Right ventricle myocardium superior (tissue), 1 donor: ENCODE measurements around the gene PIEZO2. TPM values are rescaled to one million over a fixed set of nuclear protein-coding genes. Genes with fewer than 3 reads are reported as not detected.
"Not testable (repeated sequence)": the region's sequence is repeated elsewhere in the genome, so short reads cannot be mapped to it uniquely, and the experiment has no call there.

ENCODE experiments used
- ATAC-seq: fragments of 200-7000 bp; cut with Tn5 transposase; one replicate; pipeline ENCODE4 v1.9.1; 2020; ENCODE audit warnings: mild to moderate bottlenecking; ENCODE audit not compliant: poor library complexity
- DNase-seq: peaks from one replicate; pipeline ENCODE4 v3.0.0-alpha.2; 2020
- intact Hi-C: fragments of 100-400 bp; cut with DNase I; formaldehyde crosslinking; loops from one replicate; pipeline ENCODE4 v1.11.2; 2022
- total RNA-seq: library from RNA; stranded (reverse); fragmentation: NEBNext Ultra II Directional; extraction: Animal tissue kit (Norgen Biotek cat#: 25700); gene quantifications from one replicate; pipeline ENCODE4 v1.2.1, GENCODE V29; 2021
- donor health status: DM: no; HTN: yes; CAD: no; lungs with severe emphysema.

Gene PIEZO2
- total RNA-seq, 1 donor from 2014 or later, result 0.32 TPM

DNA sequence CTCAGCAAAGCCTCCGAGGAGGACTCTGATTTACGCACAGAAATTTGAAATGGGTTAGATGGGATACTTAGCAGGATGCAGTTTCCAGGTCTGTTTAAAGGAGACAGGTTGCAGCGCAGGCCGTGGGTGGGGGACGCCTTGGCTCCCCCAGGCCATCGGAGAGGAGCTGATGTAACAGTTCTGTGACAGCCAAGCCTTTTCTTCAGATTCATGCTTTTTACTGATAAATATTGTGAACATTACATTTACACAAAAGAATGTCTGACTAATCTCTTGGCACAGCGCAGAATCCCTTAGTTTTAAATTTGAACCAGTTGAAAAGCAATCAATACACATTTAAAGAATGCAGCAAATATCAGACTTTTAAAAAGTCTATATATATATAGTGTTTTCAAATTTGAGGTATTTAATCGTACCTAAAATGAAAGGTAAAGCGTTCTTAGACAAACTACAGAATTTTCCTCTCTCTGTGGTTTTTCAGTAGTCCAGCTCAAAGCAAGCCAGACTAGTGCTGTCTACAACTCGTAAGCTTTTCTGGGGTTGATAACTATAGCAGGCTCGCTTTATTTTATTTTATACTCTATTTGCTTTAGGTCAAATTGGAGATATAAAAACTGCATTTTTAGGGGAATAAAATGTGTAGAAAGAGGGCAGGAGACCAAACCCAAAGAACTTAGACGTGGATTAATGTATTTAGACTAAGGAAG lies 221.9 kb downstream of the PIEZO2 start:
- ATAC-seq, result peak; percentile 64
- intact Hi-C loops, result no loop called here
- no peak for DNase-seq

DNA sequence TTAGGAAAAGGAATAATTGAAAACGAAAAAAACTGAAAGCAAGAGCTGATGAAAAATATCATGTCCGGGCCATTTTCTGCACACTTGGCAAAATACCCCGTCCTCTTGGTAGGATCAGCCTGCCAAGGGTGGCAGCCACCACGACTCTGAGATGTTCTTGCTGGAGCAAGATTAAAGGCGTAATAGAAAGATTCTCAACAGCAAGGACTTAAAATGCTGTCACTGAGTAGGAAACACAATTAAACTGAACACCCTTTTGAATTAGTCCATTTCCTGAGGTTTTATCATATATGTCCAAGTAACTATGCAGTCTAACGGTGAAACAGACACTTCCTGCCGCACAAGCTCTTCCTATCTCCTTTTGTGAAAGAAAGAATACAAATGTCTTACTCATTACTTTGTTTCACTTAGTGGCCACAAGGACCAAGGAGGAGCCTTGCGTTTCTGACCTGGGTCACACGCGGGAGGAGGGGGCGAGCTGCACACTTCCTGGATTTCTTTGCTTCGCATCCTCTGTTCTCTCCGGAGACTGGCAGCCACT lies 222.7 kb downstream of the PIEZO2 start:
- intact Hi-C loops, result no loop called here
- DNase-seq, result no peak
- ATAC-seq, result no peak

DNA sequence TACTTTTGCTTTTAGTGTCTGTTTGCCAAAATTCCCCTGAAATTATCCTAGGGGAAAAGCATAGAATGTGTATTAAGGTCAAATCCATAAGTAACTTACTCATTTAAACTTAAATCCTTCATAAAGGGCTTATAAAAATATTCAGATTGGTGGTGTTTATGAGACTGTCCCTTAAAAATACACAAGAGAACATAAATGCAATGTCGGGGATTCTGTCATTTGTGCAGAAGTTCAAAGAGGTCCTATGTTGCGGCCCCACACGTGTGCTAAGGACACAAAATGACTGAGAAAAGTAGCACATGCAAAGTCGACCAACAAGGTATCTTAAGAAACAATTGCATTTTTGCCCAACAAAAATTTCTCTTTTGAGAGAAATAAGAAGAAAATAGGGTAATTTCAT lies 225.1 kb downstream of the PIEZO2 start:
- ATAC-seq (no peak), DNase-seq (no peak)
- intact Hi-C loops, result no loop called here

DNA sequence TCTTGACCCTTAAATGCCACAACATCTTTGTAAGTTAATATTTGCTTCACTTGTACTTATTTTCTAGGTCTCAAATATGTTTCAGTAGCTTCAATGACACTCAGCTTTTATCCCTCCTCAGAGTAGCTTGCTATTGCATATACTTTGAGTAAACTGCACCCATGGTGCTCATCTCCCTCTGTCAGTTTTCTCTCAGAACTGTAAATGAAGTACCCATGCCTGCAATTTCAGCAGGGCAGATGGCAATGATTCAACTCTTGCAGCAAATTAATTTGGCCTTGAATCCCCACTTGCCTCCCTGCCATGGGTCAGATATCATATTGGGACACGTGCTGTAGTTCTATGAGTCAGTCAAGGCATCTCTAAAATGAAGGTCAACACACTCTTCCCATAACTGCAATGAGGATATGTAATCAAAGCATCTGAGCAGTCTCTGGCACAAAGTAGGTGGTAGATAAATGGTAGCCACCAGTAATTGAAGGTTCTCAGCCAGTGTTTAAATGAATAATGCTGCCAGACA lies 225.8 kb downstream of the PIEZO2 start:
- intact Hi-C loops, result no loop called here
- no peak for ATAC-seq
- no peak for DNase-seq

DNA sequence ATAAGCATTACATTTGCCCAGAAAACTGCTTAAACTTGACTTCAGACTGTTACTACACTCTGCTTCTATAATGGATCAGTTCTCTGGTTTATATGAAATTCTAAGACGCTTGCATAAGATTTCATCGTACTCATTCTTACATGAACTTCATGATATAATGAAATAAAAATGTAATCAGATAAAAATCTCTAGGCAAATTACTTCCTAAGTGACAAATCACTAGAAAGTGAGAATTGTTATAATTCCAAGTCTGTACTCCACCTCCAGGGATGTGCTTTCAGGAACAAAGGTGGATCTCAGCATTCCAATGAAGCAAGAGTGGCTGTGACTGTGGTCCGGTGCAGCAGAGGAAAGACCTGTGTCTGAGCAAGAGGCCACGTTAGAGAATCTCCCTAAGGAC lies 226.2 kb downstream of the PIEZO2 start:
- ATAC-seq (no peak), DNase-seq (no peak)
- intact Hi-C loops, result no loop called here

DNA sequence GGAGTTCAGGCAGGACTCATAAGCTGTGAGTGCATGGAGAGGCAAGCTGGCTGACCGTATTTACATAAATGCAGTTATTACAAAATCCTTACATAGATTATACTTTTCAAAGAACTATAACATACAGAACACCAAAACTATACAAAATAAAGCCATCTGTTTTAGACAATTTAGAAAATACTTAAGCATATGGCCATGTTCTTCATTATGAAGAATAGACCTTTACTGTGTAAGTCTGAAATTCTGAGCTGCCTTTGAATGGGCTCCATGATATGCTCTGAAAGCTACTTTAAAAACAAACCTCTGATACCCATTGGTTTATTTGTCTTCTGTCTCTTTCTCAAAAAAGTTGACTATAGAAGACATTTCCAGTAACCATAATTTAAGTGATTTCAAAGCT lies 226.7 kb downstream of the PIEZO2 start:
- DNase-seq, intact Hi-C loops, ATAC-seq: not testable (repeated sequence)

DNA sequence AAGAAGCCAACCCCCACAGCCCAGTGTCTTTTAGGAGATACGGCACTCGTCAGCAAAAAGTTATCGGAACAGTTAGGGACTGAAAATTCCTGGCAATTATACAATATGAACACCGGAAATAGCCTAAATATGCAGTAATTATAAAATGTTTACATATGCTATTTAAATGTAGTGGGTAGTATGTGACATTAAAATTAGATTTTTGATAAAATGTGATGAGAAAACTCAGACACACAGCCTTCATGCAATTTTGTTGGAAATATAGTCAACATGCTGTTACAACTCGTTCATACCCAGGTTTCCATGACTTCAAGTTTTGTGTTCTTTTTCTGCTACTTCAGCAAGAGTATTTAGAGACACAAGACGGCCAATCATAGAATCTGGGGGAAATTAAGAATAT lies 229.1 kb downstream of the PIEZO2 start:
- ATAC-seq, intact Hi-C loops, DNase-seq: not testable (repeated sequence)

DNA sequence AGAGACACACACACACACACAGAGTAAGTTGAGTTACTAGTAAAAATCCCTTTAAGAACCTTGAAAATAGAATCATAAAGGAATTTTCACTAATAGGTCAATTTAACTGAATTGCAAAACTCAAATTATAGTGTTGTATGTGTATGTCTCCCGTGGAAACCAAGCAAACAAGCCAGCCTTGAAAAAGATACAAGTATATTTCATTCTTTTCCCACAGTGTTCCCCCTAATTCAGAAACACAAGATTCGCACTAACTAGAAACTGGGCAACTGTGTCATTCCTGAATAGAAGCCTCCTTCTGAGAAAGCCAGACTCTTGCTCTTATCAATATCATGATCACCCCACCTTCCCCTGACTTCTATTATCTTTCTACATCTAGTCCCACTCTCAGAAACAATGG lies 229.5 kb downstream of the PIEZO2 start:
- DNase-seq (no peak), ATAC-seq (no peak)
- intact Hi-C loops, result no loop called here

DNA sequence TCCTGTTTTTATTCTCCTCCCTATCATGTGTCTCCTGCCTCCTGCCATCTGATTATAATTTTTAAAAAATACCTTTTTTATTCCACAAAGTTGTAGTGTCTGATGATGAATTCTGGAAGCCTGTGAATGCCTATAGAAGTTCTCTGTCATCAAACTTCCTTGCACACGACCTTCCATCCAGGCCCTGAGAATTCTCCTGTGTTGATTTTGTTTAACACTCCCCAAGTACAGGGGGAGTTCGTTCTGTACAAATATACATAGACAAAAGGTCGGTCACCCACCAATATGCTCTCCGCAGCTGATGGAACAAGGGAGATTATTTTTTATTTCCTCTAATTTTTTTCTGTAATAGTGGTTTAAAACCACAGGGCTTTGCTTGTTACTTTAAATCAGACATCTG lies 232.5 kb downstream of the PIEZO2 start:
- DNase-seq (no peak), ATAC-seq (no peak)
- intact Hi-C loops, result no loop called here

DNA sequence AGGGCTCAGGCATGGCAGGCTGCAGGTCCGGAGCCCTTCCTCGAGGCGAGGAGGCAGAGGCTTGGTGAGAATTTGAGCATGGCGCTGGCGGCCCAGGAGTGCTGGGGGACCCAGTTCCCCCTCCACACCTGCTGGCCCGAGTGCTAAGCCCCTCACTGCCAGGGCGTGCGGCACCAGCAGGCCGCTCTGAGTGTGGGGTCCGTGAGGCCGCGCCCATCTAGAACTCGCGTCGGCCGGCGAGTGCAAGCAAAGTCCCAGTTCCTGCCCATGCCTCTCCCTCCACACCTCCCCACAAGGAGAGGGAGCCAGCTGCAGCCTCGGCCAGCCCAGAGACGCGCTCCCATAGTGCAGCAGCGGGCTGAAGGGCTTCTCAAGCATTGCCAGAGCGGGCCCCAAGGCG lies 233.0 kb downstream of the PIEZO2 start:
- no peak for ATAC-seq
- DNase-seq, result no peak
- intact Hi-C loops, result no loop called here

DNA sequence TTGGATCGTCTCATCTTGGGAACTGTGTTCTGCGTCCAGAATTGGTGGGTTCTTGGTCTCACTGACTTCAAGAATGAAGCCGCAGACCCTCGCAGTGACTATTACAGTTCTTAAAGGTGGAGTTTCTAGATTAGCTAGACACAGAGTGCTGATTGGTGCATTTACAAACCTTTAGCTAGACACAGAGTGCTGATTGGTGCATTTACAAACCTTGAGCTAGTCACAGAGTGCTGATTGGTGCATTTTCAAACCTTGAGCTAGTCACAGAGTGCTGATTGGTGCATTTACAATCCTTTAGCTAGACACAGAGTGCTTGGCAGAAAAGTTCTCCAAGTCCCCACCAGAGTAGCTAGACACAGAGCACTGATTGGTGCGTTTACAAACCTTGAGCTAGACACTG lies 233.6 kb downstream of the PIEZO2 start:
- intact Hi-C loops, ATAC-seq: not testable (repeated sequence)

DNA sequence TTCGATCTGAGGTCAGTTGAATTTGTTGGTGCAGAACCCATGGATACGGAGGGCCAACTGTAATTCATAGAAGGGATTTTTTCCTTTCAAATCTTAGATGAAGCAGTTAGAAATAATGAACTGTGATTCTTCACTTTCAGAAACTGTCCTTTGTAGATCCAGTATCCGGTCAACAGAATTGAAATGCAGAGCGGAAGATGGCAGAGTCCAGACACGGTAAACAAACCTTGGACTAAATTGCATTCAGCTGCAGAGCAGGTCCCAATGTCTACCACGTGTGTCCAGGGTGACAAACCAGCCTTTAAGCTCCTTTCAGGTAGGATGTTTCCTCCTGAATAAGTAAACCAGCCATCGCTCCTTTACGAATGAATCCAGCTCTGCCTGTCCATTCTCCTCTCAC lies 234.8 kb downstream of the PIEZO2 start:
- DNase-seq, ATAC-seq, intact Hi-C loops: not testable (repeated sequence)

More for the DNA sequence above, 233.6 kb downstream of the PIEZO2 start:
- DNase-seq, result not testable (repeated sequence)

DNA sequence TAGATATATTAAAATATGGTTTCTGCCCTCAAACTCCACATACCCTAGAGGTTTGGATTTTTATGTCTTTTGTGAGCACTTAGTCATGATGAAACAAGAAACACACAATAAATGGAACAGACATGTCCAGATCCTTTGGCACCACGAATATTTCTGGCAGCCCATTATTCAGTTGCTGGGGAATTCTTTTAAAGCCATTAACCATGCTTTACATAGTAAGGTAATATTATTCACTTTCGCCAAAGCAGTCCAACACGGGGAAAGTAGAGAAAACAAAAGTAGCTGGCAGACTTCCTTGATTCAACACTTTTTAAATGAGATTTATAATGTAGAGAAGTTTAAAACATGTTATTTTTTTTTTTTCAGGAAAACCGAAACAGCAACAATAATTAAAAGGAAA lies 235.4 kb downstream of the PIEZO2 start:
- DNase-seq, result no peak
- intact Hi-C loops, result no loop called here
- ATAC-seq, result no peak

DNA sequence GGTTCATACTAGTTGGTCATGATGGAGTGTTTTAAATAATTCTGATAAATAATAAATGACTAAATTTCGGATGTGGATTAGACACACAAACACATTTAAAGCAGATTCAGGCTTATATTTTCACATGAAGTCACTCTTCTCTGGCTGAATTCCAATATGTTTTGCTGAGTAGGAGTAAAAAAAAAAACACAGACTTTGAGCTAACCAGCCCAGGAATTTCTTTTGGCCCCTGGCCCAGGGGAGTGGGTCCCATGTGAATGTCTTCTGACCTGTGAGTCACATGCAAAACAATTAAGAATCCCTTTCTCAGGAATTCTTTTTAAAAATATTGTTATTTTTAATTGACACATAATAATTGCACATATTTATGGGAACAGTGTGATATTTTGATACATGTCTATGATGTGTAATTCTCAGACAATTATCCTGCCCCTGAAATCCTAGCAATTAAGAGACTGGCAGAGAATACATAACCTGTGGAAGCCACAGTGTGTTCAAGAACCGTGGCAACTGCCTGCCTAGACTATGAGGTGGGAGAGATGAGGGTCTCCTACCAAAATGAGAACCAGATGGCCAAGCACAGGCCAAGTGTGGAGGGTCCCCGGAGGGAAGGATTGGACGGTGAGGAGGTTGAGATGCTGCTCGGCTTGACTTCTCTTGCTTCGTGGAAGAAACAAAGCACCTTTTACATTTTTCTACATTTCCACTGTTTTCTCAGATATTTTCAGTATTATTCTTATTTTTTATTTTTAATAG lies 236.4 kb downstream of the PIEZO2 start:
- DNase-seq (peak; percentile 53), ATAC-seq (no peak)
- intact Hi-C loops, result no loop called here

DNA sequence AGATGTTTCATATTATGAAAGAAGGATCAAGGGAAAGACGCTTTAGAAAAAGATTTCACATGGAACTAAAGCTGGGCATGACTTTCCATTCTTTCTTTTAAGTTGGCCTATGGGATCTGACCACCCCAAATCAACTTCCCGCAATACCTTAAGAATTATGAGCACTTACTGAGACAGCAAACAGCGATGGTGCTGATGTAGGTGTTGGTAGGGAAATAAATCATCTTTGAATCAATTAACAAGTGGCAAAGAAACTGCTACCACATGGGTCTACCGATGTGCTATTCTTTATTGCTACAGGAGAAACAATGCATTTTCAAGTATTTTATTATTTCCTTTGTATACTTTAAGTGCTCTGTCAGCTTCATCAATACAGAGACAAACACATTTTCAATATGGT lies 239.6 kb downstream of the PIEZO2 start:
- intact Hi-C loops, result no loop called here
- ATAC-seq (no peak), DNase-seq (no peak)

DNA sequence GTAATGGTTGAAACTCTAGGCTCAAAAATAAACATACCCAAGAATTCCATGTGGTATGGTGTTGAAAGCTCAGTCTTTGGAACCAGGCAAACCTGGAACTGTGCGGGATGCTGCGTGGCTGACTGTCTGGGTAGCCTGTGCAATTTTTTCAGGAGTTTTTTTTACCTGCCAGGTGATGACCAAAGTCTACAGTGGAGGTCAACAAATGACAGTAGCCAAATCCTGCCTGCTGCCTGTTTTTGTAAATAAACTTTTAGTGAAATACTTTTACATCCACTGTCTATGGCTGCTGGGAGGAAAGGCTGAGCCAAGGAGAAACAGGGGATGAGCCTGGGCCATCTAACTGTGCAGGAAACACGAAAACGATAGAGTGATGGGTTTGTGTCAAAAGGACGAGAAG lies 240.6 kb downstream of the PIEZO2 start:
- no peak for DNase-seq
- intact Hi-C loops, result no loop called here

DNA sequence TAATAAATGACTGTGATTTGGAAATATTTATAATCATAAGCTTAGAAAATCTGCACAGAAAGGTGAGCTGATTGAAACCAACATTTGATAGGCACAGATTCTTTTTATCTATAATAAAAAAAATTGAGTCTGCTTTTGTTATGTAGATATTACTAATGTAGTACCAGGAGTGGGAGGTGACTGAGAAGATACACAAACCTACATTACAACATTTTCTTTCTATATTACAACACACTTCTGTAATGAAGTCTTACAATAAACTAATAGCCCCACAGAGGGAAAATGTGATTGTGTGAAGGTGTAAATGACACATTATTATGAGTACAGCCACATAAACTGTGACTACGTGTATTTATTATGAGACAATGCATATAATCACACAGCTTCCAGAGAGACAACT lies 241.6 kb downstream of the PIEZO2 start:
- no peak for ATAC-seq
- intact Hi-C loops, result no loop called here
- DNase-seq, result no peak

More for the DNA sequence above, 240.6 kb downstream of the PIEZO2 start:
- no peak for ATAC-seq

DNA sequence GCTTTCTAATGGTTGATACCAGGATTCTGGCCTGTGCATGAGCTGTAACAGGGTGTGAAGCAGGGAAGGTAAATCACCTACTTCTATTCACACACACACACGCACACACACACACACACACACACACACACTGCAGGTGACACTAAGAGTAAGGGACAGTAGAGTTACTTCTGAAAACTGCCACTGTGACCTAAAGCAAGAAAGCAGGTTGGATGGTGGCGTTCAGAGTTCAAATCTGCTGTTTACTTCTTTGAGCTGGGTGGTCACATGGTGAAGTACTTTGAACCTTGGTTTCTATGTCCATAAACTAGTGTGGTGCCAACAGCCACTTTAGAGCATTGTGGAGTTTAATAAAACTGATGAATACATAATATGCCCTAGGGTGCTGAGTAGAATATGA lies 248.0 kb downstream of the PIEZO2 start:
- intact Hi-C loops, result no loop called here
- DNase-seq (no peak), ATAC-seq (no peak)

DNA sequence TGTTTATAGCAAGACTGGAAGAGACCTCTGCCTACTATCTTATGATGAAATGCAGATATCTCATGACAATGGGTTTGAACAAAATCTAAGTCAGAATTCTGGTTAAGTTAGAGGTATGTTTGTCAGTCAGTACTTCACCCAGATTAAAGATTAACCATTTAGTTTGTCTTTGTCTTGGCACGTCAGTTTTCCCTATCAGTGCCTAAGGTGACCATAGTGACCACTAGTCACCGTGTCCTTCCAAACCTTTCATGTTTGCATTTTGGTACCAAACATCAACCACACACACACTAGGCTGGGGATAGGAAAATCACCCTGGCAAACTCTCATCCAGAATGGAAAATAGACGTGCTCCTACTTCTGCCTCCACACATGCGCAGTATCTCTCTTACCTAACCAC lies 248.9 kb downstream of the PIEZO2 start:
- DNase-seq (no peak), ATAC-seq (no peak)
- intact Hi-C loops, result no loop called here

DNA sequence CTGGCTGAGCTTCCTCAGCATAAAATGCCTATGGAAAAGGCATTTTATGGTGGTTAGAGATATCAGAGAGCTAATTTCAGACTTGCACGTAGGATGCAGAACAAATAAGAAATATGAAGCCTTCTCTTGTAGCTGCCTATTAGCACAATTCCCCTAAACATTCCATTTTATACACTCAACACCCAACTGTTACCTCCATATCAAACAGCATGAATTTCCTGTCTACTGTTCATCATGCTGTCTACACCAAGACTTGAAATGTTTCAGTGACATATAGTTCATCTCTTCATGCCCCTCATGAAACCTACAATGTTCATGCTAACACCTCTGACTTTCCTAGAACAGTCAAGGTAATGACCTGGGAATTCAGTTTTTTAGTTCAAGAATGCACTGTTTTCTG lies 249.9 kb downstream of the PIEZO2 start:
- intact Hi-C loops, result no loop called here
- DNase-seq (no peak), ATAC-seq (no peak)
